Activated CD4-positive, CD25-positive, alpha-beta regulatory T cell treated with anti-CD3 and anti-CD28 coated beads, Interleukin-2, amount 50 U/mL, for 72 hours (primary cell): ENCODE data around the gene EML1.

Experiments
- DNase-seq: peaks from one replicate; pipeline ENCODE4 v3.0.0; 2021

The EML1 gene

GRCh38 chr14:99908653-99909250, 115.5 kb downstream of the EML1 start:
- DNase-seq: no peak

DNA sequence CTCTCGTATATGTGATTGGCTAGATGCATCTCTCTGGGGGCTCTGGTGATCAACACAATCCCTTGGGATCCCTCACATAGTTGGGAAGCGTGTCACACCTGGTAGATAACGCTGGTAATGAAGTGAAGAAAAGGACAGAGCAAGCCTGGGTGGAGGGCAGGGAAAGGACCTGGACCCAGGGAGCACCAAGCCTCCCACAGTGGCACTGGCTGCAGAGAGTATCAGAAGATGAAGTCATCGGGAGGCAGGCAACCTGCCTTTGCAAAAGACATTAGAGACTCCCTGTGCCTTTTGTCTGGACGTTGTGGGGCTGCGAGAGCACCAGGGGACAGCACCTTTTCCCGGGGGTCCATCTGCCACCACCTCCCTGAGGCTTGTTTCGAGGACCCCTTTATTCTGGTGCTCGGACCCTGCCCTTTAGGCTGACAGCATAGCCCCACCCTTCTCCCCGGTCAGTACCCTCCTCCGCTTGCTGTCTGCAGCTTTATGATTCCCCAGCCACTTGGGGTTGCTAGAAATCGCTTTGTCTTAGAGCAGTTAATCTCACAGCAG, 116.4 kb downstream of the EML1 start:
- no peak for DNase-seq

GRCh38 chr14:99910337-99911309, 117.4 kb downstream of the EML1 start:
- no peak for DNase-seq

DNA sequence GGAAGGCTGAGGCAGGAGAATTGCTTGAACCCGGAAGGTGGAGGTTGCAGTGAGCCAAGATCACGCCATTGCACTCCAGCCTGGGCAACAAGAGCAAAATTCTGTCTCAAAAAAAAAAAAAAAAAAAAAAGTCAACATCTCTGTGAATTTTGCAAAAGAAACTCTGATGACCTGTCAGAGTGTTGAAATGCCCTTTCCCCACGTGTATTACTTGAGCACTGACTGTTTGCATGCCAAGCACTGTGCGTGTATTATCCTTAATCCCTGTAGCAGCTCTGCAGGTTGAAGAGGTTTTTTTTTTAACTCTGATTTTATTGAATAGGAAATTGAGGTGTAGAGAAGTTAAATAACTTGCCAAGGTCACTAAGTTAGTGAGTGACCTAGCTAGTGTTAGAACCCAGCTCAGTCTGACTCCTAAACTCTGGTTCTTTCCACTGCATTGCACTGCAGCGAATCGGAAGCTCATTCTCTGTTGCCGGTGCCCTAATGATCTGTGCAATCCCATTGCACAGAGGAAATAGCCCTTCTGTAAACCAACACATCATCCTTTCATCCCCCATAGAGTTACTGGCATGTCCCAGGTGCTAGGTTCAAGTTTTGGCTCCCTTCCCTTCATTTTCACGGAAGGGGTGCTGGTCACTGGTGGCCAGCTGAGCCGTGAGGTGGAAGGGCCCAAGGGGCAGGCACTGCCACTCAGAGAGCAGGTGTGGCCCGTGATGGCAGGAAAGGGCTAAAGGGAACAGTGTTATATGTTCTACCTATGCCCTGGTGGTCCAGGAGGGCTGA, 122.3 kb downstream of the EML1 start:
- no peak for DNase-seq

GRCh38 chr14:99916091-99916383, 122.8 kb downstream of the EML1 start:
- DNase-seq: no peak

DNA sequence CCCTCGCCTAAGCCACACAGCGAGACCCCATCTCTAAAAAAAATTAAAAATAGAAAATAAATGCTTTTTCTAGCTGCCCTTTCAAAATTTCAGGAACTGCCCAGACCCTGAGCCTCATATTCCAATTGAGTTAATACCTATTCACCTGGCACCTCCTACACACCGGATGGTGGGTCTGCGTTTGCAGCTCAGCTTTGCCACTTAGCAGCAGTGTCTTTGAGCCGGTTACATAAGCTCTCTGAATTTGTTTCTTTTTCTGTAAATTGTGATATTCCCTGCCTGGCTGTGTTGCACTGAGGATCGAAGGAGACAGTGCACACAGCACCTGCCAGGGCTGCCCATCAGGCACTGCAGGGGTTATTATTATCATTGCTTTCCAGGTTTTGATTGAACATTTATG, 125.6 kb downstream of the EML1 start:
- no peak for DNase-seq

DNA sequence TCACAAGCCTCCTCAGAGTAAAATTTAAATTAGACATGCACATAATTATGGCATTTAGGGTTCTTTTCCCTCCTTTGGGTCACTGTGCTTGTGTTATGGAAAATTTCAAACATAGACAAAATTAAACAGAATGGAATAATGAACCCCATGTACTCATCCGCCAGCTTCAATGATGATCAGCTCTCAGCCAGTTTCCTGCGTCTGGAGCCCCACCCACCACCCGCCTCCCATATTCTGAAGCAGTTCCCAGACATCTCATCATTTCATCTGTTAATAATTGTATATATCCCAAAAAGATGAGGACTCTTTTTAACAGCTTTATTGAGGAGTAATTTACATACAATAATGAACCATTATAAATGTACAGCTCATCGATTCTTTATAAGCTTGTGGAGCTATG, 128.2 kb downstream of the EML1 start:
- DNase-seq: no peak

DNA sequence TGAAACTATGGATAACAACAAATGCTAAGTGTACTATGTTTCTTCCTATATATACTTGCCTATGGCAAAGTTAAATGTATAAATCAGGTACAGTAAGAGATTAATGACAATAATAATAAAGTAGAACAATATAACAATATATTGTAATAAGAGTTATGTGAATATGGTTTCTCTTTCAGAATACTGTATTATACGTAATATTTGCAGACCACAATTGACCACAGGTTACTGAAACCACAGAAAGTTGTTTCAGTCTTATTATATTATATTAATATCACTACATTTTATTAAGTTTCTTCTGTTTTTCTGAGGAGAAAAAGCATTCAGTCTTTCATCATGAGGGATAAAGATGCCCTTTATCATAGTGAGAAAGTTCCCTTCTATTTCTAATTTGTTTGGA, 131.2 kb downstream of the EML1 start:
- DNase-seq: no peak

GRCh38 chr14:99925471-99925870, 132.3 kb downstream of the EML1 start:
- DNase-seq: no peak

GRCh38 chr14:99928963-99929362, 135.8 kb downstream of the EML1 start:
- no peak for DNase-seq

DNA sequence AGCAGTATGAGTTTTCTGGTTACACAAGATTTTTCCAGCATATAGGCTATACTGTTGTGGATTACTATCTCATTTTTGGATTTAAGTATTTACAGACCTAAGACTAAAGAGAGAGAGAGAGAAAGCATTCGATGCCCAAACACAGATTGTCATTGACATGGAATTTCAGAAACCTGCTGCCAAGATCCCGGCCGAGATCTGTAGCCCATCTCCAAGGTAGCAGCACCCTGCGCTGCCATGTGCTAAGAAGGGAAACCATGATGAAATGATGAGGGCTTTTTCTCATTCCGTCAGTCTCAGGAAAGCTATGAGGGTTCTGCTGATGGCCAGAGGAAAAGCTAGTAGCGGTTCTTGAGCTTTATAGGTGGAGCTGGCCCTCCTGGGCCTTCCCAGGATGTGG, 136.4 kb downstream of the EML1 start:
- DNase-seq: no peak

DNA sequence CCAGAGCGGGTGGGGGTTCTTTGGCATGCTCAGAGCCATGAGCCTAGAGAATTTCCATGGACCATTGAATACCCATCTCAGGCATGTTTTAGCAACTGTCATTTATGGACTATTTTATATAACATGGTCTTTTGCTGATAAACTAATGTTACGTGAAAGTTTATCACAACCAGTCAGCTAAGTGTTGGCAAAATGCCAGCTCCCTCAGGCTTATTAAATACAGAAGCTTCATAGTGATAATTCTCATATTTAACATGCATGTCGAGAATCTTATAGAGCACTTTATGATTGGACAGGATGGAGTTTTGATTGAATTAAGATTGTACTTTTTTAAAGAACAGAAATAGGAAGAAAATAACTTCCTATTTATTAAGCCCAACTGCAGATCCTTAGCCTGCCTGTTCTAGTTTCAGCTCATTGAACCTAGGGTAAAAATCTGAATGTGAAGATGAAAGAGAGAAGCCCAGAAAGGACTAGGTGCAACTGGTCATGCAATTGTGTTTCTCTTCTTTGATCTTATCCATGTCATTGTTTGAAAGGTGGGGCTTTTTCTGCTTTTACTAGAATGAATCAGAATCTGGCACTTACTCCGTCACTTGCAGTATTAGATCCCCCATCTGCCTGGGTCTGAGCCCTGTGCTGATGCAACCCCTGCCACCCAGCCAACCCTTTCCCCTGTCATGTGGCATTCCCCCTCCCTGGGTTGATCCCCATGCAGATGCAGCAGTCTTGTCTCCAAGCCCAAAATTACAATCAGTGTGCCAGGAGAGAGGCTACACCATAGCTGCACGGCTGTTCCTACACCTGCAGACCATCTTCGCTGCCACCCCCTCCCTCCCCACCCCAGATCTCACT, 137.4 kb downstream of the EML1 start:
- no peak for DNase-seq

DNA sequence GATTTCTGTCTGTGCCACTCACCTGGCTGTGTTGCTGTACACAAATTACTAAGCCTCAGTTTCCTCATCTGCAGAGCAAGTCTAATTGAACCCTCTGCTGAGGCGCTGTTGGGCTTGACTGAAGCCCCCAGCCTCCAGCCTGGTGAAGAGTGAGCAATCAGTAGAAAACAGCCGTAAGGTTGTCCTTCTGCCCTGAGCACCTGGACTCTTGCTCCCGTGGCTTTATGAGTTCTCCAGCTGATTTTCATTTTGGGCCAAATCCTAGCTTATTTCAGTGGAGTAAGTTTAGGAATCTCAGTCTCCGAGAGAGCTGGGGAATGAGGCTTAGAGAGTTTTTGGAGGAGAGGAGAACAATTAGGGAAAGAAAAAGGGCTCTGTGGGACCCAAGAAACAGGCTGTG, 138.1 kb downstream of the EML1 start:
- DNase-seq: no peak

- no peak for DNase-seq
Measured at GRCh38 chr14:99936056-99936455, 142.8 kb downstream of the EML1 start.

DNA sequence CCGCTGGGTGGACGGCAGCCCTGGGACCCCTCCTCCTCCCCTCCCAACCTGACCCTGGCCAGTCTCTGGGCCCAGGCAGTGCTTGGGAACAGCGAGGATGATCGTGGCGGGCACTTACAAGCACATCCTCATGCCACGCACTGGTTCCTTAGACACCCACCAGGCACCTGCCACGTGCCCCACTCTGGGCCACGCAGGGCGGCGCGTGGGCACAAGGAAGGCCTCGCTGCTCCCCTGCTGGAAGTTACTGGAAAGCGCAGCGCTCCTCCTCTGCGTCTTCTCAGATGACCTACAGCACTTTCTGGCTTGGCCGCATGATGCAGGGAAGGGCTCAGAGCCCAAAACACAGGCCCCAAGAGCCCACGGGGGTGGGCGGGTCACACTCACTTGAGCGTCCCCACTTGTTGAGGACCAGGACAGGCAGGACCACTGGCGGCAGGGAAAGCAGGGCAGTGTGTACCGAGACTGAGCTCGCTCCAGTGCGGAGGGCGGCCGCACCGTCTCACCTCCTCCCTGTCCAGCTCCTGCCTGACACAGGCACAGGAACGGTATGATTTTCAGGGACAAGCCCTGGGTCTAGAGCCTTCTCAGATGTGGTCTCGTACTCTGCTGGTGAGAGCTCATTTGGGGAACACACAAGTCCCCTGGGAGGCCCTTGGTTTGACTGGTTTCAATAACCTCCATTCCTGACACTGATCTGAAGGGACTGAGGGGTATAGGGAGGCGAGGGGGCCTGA, 143.7 kb downstream of the EML1 start:
- DNase-seq: no peak

- DNase-seq: no peak
Measured at GRCh38 chr14:99937475-99938244, 144.4 kb downstream of the EML1 start.

DNA sequence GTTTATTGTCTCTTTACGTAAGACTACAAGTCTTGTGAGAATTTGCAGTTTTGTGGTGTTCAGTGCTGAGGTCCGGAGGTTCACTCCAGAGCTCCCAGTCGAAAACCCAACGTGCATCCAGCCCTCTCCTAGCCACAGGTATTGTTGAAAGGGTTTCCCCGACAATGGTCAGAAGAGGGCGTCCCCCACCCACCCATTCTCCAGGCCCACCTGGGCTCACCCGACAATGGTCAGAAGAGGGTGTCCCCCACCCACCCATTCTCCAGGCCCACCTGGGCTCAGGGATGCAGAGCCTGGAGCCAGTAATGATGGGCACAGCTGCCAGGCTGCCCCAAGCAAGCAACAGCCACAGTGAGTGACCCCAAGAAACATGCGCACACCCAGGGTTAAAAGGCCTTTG, 145.2 kb downstream of the EML1 start:
- no peak for DNase-seq

DNA sequence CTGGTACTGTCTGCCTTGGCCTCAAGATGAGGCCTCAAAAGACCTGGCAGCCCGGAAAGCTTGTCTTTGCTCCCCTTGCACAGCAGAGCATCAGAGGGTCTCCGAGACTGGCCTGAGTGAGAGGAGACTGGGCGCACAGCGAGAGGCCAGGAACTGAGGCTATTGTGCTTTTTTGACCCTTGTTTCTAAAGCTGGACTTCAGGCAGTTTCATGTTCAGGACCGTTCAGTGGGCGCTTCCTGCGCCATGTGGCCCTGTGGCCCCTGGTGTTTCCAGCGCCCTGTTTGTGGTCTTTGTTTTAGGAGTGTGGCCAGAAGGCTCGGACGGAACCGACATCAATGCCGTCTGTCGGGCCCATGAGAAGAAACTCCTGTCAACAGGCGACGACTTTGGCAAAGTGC, 145.7 kb downstream of the EML1 start:
- no peak for DNase-seq

DNA sequence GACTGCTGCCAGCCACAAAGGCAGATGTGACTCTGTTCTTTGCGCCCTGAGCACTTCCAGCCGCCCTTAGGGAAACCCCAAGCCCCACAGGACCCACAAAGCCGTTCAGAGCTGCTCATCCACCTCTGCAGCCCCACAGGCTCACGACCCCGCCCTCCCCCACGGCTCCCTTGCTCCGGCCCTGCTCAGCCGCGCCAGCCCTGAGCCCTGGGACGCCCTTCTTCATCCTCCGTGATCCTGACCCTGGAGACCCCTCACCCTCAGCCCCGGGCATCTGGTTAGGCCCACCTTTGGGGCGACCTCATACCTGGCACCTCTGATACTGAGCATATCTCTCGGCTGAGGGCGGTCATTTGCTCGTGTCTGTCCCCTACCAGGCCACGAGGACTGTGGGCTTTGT, 146.2 kb downstream of the EML1 start:
- no peak for DNase-seq

GRCh38 chr14:99940064-99940463, 146.9 kb downstream of the EML1 start:
- DNase-seq: no peak

DNA sequence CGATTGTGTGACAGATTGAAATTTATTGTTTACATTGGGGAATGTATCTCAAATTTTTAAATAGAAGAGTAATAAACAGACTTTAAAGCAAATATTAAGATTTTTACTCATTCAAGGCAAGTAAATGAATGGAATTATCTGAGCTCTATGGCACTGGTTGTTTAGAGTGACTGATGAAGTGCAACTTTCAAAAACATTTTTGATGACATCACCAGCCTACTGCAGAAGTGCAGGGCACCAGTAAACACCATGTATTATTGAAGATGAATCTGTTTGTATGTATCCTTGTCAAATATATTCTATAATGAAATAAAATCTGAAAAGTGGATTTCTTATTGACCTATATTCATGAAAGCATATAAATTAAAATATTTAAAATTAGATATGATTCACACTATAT, 148.0 kb downstream of the EML1 start:
- no peak for DNase-seq
